ENCODE measurements around the gene DMAC2.
"Not testable (repeated sequence)": the region's sequence is repeated elsewhere in the genome, so short reads cannot be mapped to it uniquely, and the experiment has no call there.

Gene DMAC2

GRCh38 chr19:41439441-41440222 lies at the start of gene DMAC2:
TSS of gene DMAC2 (minus strand) at chr19:41439912. CDS start at chr19:41439899, 13 bp downstream.
- peak; percentile 92 for DNase-seq

- DNase-seq, result not testable (repeated sequence)
Measured at GRCh38 chr19:41486953-41487352, 47.2 kb upstream of the DMAC2 start.

- DNase-seq, result no peak
Measured at GRCh38 chr19:41484822-41485221, 45.1 kb upstream of the DMAC2 start.

DNA sequence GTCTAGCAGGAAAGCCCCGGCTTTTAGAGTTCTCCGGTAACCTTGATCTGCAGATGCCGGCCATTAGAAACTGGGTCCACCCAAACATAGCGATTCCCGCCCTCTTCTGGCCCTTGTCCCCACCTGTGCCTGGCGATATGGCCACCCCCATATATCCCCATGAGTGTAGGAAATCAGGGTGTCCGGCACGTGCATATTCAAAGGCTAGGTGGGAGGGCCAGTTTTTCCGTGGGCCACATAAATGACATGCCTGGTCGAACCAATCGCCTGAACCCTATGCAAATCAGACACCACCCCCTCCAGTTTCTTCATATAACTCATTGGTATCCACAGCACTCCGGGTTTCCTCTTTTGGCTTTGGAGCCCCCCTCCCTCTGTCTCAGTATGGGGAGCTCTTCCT lies 40.6 kb upstream of the DMAC2 start:
- no peak for DNase-seq

DNA sequence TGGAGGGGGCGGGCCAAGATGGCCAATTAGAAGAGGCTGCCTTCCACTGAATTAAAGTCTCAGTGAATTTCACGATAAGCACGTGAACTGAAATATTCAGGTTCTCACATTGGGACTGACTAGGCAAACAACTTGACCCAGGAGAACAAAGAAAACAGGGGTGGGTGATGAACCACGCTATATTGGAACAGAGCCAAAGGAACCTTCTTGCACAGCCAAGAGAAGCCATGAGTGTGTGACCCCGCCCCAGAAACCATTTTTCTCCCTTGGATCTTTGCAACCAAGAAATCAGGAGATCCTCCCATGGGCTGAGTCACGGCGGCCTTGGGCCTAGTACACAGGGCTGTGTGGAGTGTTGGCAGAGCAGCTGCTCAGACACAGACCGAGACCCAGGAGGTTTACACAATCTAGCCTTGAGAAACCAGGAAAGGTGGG lies 40.1 kb upstream of the DMAC2 start:
- no peak for DNase-seq

DNA sequence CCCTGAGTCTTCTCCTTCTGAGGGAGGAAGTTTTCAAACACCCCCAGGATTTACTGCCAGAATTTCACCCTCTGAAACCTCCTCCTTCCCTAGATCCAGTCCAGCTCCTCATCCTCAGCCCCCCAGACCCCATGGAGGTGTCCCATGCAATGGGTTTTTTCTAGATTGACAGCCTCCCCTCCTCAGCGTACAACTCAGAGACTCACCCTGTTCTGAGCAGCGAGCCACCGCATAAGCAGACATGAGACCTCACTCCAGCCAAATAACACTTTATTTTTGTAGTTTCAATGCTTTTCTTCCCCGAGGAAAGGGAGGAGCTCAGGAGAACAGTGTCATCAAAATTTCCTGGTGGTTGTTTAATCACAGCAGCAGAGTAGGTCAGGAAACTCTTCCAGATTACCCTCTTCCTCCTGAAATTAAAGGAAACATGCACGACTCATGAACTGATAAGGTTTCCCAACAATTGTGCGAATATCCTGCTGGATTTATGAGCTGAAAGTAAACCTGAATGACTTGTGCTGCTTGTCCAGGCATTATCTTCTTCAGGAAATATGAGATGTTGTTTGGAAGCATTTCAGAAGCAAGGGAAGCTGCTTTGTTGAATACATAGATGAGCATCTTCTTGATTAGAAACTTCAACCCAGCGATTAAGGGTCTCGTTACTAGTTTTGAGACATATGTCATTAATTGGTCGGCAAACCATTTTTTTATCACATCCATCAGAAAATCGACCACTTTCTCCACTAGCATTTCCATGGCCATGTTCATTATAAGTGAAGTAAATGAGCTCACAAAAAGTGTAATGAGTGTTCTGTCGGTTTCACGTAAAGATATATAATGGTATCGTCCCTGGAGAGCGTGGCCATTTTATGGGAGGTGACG lies 39.4 kb upstream of the DMAC2 start:
- DNase-seq, result no peak

DNA sequence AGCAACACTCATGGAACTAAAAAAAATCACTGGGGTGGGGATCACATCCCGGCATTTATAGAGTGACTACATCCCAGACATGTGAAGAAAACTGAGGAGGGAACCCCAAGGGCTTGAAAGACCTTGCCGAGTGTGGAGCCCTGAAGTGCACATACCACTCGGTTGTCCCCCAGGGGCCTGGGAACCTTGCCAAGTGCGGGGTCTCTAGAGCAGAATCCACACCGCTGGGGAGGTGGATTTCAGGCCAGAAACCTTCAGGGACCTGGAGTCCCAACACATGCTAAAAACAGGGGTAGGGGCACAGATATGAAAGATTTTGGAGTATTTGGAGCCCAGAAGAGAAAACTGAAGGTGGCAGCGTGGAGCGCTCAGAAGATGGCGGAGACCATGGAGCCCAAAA lies 38.5 kb upstream of the DMAC2 start:
- no peak for DNase-seq

- DNase-seq, result no peak
Measured at GRCh38 chr19:41476583-41476982, 36.9 kb upstream of the DMAC2 start.

DNA sequence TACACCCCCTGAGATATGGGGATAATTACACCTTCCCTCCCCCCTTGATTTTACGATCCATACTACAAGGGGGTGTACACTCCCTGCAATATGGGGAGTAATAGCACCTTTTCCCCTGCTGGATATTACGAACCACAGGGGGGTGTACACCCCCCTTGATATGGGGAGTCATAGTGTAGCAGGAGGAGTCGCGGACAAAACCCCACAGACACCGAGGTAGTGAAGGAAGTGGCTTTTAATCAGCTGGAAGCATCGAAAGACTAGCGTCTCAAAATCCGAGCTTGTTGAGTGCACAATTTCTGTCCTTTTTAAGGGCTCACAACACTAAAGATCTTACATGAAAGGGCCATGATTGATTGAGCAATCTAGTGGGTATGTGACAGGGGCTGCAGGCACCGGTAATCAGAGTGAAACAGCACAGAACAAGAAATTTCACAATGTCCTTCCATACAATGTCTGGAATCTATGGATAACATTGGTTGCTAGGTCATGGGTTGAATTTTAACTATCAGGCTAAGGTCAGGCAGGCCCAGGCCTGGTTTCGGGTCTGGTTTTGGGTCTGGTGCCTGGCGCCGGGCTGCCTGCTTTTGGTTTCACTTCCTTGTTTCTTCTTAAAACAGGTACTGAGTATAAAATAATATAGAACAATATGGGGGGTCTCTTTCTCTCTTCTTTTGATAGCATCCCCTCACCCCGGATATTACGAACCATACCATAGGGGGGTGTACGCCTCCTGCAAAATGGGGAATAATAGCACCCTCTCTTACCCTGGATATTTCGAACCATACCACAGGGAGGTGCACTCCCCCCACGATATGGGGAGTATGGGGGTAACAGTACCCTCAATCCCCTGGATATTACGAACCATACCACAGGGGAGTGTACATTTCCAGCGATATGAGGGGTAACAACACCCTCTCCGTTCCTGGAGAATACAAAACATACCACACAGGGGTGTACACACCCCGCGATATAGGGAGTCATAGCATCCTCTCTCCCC lies 23.8 kb upstream of the DMAC2 start:
- not testable (repeated sequence) for DNase-seq

- no peak for DNase-seq
Measured at GRCh38 chr19:41462497-41462896, 22.8 kb upstream of the DMAC2 start.

DNA sequence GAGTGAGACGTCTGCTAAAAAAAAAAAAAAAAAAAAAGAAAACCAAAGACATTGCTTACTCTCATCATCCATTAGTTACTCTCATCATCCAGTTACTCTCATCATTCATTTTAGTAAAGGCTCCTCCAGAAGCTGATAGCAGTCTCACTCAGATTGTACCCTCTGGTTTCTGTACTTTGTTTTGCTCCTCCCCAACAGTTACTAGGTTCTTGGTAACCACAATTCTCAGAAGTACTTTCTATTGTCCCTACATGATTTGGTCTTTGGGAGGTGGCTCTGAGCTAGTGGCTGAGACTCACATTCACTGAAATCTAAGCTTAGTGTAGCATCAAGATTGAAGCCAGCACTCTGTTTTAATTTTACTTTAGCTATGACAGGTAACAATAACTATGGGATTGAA lies 17.5 kb upstream of the DMAC2 start:
- DNase-seq, result no peak

DNA sequence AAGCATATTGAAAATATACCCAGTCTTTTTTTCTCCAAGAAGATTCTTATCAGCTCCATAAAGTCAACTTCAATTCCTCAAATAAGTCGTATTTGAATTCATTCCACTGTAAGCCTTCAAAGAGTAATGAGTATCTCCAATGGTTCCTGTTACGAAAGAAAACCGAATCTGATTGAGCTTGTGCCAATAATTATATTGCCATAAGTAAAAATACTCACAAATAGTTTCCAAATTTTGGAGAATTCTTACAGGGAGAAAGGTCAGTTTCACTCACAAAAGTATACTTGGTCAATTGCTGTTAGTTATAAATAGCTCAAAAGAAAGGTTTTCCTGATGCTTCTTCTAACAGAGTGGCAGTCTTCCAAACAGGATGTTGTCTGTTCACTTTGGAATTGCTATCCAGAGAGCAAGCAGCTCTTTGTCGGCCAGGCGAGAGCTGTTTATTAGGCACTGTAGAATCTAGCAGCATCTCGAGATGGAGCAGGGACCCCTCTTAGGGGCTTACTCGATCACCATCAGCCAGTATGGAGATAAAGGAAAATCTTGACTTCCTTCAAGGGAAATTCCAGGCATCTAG lies 16.7 kb upstream of the DMAC2 start:
- no peak for DNase-seq

DNA sequence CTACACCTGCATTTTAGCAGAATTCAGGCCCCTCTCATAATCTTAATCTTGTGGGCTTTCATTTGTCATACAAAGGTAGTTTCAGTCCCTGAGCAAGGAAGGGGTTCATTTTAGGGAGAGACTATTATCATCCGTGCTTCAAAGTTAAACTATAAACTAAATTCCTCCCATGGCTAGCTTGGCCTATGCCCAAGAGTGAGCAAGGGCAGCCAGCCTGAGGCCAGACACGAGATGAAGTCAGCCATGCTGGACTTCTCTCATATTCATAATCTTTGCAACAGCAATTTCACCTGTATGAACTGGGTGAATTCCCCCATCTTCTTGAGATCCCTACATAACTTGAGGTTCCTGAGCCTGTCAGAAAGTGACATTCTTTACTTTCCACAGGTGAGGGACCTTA lies 16.2 kb upstream of the DMAC2 start:
- DNase-seq, result no peak

- DNase-seq, result no peak
Measured at GRCh38 chr19:41452584-41453275, 13.0 kb upstream of the DMAC2 start.

- DNase-seq, result no peak
Measured at GRCh38 chr19:41449865-41450178, 10.1 kb upstream of the DMAC2 start.

- peak; percentile 71 for DNase-seq
Measured at GRCh38 chr19:41449079-41449864, 9.6 kb upstream of the DMAC2 start.

DNA sequence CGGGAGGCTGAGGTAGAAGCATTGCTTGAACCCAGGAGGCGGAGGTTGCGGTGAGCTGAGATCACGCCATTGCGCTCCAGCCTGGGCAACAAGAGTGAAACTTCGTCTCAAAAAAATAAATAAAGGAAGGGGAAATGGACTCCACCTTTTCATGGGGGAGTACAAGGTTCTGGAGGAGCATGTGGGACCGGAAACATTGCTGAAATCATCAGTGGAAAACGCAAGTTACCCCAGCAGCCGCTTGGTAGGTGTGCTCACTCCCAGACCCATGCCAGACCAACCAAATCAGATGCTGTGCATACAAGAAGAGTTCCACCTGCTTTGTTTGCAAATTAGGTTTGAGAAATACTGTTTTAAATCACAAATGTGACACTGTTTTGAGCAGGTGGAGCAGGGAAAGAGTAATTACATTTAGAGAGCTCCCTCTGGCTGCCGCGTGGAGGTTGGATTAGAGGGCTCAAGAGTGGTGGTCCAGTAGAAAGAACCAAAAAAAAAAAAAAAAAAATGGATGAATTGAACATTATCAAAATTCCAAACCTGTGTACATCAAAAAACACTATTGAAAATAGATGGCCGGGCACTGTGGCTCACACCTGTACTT lies 8.1 kb upstream of the DMAC2 start:
- no peak for DNase-seq

DNA sequence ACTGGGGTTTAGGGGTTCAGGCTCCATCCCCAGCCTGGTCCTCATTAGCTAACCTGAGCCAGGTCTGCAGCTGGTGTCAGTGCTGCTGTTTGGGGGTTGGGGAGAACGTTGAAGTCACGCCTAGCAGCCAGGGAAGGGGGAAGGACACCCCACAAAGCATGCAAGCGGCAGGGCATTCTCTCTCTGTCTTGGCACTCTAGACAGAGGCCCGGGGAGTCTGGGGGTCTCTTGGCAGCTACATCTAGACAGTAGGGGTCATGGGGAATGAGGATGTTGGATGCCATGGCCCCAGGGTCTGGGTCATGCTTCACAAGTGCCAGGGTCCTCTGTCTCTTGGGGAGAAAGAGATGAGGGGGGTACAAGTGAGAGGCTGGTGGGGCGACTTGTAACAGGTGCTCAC lies 5.9 kb upstream of the DMAC2 start:
- no peak for DNase-seq

GRCh38 chr19:41443813-41444455 lies 4.2 kb upstream of the DMAC2 start:
- no peak for DNase-seq
